ENCODE results near the gene B4GALNT3. TPM values are rescaled to one million over a fixed set of nuclear protein-coding genes. Genes with fewer than 3 reads are reported as not detected.

Gene B4GALNT3
- total and polyA plus RNA-seq, 2 donors (not counting 1 experiment from before 2014, with no cell fraction given) = not detected

GRCh38 chr12:607541-608001 is 147.8 kb downstream of the B4GALNT3 start:
- H3K4me3 ChIP-seq (replicated peaks in 1 of 4; ENCODE audit: control extremely low read depth in 1 of 4, insufficient read depth in 1 of 4, low read depth in 3 of 4, low read length in 4 of 4) = no peak overlapping the region
- H3K27me3 ChIP-seq (ENCODE audit: control insufficient read depth, insufficient read depth, low read length) = no peaks in the 10 kb centered on the region
- H3K36me3 ChIP-seq (ENCODE audit: control insufficient read depth, insufficient read depth, low read length) = no peaks in the 10 kb centered on the region
- H4K20me1 ChIP-seq (ENCODE audit: control insufficient read depth, extremely low read depth, insufficient read depth, low read length) = no peaks in the 10 kb centered on the region
- H3K27ac ChIP-seq (ENCODE audit: insufficient read depth, low read length) = no peak overlapping the region
- H3K9ac ChIP-seq (ENCODE audit: insufficient read depth, low read length) = no peak overlapping the region
- H3K9me3 ChIP-seq (ENCODE audit: control insufficient read depth, insufficient read depth, low read depth, low read length) = no peaks in the 10 kb centered on the region
- DNase-seq (ENCODE audit: low read depth in 2 of 2) = peak in 1 of 2 donors; percentile 33
- no peaks in the 10 kb centered on the region for H3K79me2 ChIP-seq (ENCODE audit: control insufficient read depth, insufficient read depth, low read length)
- TF ChIP-seq EZH2 (IDR thresholded peaks at IDR 0.05; ENCODE audit: low read length, missing control alignments) = no peak
- TF ChIP-seq, protein P1, sequence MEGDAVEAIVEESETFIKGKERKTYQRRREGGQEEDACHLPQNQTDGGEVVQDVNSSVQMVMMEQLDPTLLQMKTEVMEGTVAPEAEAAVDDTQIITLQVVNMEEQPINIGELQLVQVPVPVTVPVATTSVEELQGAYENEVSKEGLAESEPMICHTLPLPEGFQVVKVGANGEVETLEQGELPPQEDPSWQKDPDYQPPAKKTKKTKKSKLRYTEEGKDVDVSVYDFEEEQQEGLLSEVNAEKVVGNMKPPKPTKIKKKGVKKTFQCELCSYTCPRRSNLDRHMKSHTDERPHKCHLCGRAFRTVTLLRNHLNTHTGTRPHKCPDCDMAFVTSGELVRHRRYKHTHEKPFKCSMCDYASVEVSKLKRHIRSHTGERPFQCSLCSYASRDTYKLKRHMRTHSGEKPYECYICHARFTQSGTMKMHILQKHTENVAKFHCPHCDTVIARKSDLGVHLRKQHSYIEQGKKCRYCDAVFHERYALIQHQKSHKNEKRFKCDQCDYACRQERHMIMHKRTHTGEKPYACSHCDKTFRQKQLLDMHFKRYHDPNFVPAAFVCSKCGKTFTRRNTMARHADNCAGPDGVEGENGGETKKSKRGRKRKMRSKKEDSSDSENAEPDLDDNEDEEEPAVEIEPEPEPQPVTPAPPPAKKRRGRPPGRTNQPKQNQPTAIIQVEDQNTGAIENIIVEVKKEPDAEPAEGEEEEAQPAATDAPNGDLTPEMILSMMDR (conservative IDR thresholded peaks at IDR 0.05 in 1 of 2, IDR thresholded peaks at IDR 0.05 in 1 of 2; ENCODE audit: low read depth in 1 of 2, low read length in 2 of 2) = no peak
- peaks cover 3% of the 10 kb centered on the region for H3K4me1 ChIP-seq (ENCODE audit: control insufficient read depth, extremely low read depth, insufficient read depth, low read length)
- no peak overlapping the region for H3K4me2 ChIP-seq (ENCODE audit: extremely low read depth, insufficient read depth, low read length)
- no peak overlapping the region for H2AFZ ChIP-seq (ENCODE audit: low read length)

GRCh38 chr12:608413-608812 is 148.7 kb downstream of the B4GALNT3 start:
- peaks cover 3% of the 10 kb centered on the region for H3K4me1 ChIP-seq (ENCODE audit: control insufficient read depth, extremely low read depth, insufficient read depth, low read length)
- H3K36me3 ChIP-seq (ENCODE audit: control insufficient read depth, insufficient read depth, low read length) = no peaks in the 10 kb centered on the region
- H3K79me2 ChIP-seq (ENCODE audit: control insufficient read depth, insufficient read depth, low read length) = no peaks in the 10 kb centered on the region
- H2AFZ ChIP-seq (ENCODE audit: low read length) = no peak overlapping the region
- no peaks in the 10 kb centered on the region for H4K20me1 ChIP-seq (ENCODE audit: control insufficient read depth, extremely low read depth, insufficient read depth, low read length)
- TF ChIP-seq, protein P1 (conservative IDR thresholded peaks at IDR 0.05 in 1 of 2, IDR thresholded peaks at IDR 0.05 in 1 of 2; ENCODE audit: low read depth in 1 of 2, low read length in 2 of 2) = no peak
- TF ChIP-seq EZH2 (IDR thresholded peaks at IDR 0.05; ENCODE audit: low read length, missing control alignments) = no peak
- H3K9me3 ChIP-seq (ENCODE audit: control insufficient read depth, insufficient read depth, low read depth, low read length) = no peaks in the 10 kb centered on the region
- no peak overlapping the region for H3K27ac ChIP-seq (ENCODE audit: insufficient read depth, low read length)
- no peaks in the 10 kb centered on the region for H3K27me3 ChIP-seq (ENCODE audit: control insufficient read depth, insufficient read depth, low read length)
- H3K4me2 ChIP-seq (ENCODE audit: extremely low read depth, insufficient read depth, low read length) = no peak overlapping the region
- no peak overlapping the region for H3K9ac ChIP-seq (ENCODE audit: insufficient read depth, low read length)
- no peak overlapping the region for H3K4me3 ChIP-seq (replicated peaks in 1 of 4; ENCODE audit: control extremely low read depth in 1 of 4, insufficient read depth in 1 of 4, low read depth in 3 of 4, low read length in 4 of 4)
- DNase-seq (ENCODE audit: low read depth in 2 of 2) = no peak

DNA sequence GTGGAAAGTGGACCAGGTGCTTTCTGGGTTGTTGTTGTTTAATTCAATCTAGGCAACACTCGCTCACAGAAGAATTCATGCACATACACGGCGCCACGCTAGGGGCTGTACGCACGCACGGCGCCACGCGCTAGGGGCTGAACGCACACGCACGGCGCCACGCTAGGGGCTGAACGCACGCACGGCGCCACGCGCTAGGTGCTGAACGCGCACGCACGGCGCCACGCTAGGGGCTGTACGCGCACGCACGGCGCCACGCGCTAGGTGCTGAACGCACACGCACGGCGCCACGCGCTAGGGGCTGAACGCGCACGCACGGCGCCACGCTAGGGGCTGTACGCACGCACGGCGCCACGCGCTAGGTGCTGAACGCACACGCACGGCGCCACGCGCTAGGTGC is 149.2 kb downstream of the B4GALNT3 start:
- Histone ChIP-seq H2AFZ (ENCODE audit: low read length) (no peak overlapping the region), H3K79me2 (ENCODE audit: control insufficient read depth, insufficient read depth, low read length) (no peaks in the 10 kb centered on the region), H3K27me3 (ENCODE audit: control insufficient read depth, insufficient read depth, low read length) (no peaks in the 10 kb centered on the region), H3K9me3 (ENCODE audit: control insufficient read depth, insufficient read depth, low read depth, low read length) (no peaks in the 10 kb centered on the region), H3K4me1 (ENCODE audit: control insufficient read depth, extremely low read depth, insufficient read depth, low read length) (peaks cover 3% of the 10 kb centered on the region), H3K27ac (ENCODE audit: insufficient read depth, low read length) (no peak overlapping the region), H3K36me3 (ENCODE audit: control insufficient read depth, insufficient read depth, low read length) (no peaks in the 10 kb centered on the region), H3K4me3 (replicated peaks in 1 of 4; ENCODE audit: control extremely low read depth in 1 of 4, insufficient read depth in 1 of 4, low read depth in 3 of 4, low read length in 4 of 4) (no peak overlapping the region), H3K4me2 (ENCODE audit: extremely low read depth, insufficient read depth, low read length) (no peak overlapping the region), H3K9ac (ENCODE audit: insufficient read depth, low read length) (no peak overlapping the region), H4K20me1 (ENCODE audit: control insufficient read depth, extremely low read depth, insufficient read depth, low read length) (no peaks in the 10 kb centered on the region)
- no peak for DNase-seq (ENCODE audit: low read depth in 2 of 2)
- TF ChIP-seq, protein P1 (conservative IDR thresholded peaks at IDR 0.05 in 1 of 2, IDR thresholded peaks at IDR 0.05 in 1 of 2; ENCODE audit: low read depth in 1 of 2, low read length in 2 of 2) = no peak
- TF ChIP-seq EZH2 (IDR thresholded peaks at IDR 0.05; ENCODE audit: low read length, missing control alignments) = no peak

Data from fibroblast of lung (primary cell).